GM12878 (cell line): ENCODE results near the gene HOXD3.

Experiments
- EP300 ChIP-seq, 2 experiments: fragments of 150-350 bp in 1 of 2; IDR thresholded peaks; 2 replicates each; pipeline ENCODE4 v1.6.1; 2011 to 2012; ENCODE audit warnings: low read depth in 2 of 2, low read length in 2 of 2, borderline replicate concordance in 1 of 2, improper control_type of control experiment in 1 of 2, inconsistent platforms in 1 of 2; ENCODE audit not compliant: control insufficient read depth in 1 of 2
- SMC3 ChIP-seq: IDR thresholded peaks from 2 replicates; pipeline ENCODE4 v1.6.1; 2011; ENCODE audit warnings: low read length, improper control_type of control experiment, borderline replicate concordance
- TF ChIP-seq, protein P1 (sequence below), 3 experiments: IDR thresholded peaks in 2 of 3; conservative IDR thresholded peaks in 1 of 3; 2 replicates each; pipeline ENCODE4 v1.5.1; 2011; ENCODE audit warnings: low read depth in 3 of 3, low read length in 3 of 3, mild to moderate bottlenecking in 3 of 3, control low read depth in 2 of 3, moderate library complexity in 2 of 3, inconsistent platforms in 1 of 3, mixed read lengths in 1 of 3; ENCODE audit not compliant: control insufficient read depth in 2 of 3, insufficient read depth in 1 of 3; ENCODE audit errors: extremely low read depth in 1 of 3

DNA sequence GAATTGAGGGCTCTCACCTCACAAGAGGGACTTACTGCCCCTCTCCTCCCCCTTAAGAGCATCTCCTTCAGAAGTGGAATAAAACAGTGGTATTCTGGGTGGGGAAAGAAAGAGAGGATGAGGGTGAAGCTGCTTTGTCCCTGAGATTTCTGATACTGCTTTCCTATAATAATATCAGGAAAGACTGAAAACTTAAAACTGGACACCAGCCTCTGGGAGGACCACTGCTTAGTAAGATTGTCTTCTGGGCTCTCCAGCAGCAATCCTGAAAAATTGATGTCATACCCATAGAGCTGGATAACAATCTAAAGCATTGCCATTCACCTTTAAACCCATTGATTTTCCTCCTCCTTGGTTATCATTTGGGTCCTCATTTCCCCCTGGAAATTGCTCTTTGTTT, 10.5 kb upstream of the HOXD3 start:
- TF ChIP-seq, protein P1, sequence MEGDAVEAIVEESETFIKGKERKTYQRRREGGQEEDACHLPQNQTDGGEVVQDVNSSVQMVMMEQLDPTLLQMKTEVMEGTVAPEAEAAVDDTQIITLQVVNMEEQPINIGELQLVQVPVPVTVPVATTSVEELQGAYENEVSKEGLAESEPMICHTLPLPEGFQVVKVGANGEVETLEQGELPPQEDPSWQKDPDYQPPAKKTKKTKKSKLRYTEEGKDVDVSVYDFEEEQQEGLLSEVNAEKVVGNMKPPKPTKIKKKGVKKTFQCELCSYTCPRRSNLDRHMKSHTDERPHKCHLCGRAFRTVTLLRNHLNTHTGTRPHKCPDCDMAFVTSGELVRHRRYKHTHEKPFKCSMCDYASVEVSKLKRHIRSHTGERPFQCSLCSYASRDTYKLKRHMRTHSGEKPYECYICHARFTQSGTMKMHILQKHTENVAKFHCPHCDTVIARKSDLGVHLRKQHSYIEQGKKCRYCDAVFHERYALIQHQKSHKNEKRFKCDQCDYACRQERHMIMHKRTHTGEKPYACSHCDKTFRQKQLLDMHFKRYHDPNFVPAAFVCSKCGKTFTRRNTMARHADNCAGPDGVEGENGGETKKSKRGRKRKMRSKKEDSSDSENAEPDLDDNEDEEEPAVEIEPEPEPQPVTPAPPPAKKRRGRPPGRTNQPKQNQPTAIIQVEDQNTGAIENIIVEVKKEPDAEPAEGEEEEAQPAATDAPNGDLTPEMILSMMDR (IDR thresholded peaks at IDR 0.05 in 2 of 3, conservative IDR thresholded peaks at IDR 0.05 in 1 of 3; ENCODE audit: control insufficient read depth in 2 of 3, extremely low read depth in 1 of 3, insufficient read depth in 1 of 3, low read depth in 3 of 3, low read length in 3 of 3), result no peak
- no peak for TF ChIP-seq SMC3
- TF ChIP-seq EP300 (IDR thresholded peaks at IDR 0.05; ENCODE audit: borderline replicate concordance in 1 of 2, control insufficient read depth in 1 of 2, low read depth in 2 of 2, low read length in 2 of 2), result no peak
